HCT116 (cell line): ENCODE results near the gene TNPO1. TPM values are rescaled to one million over a fixed set of nuclear protein-coding genes. Genes with fewer than 3 reads are reported as not detected.

Experiments used
- ATAC-seq: fragments of 200-7000 bp; cut with Tn5 transposase; 2 replicates; pipeline ENCODE4 v1.9.1; 2020; ENCODE audit warnings: mild to moderate bottlenecking, moderate library complexity
- BruUV-seq: library from RNA; stranded (reverse); fragments of 400-500 nt; replicated peaks from 2 replicates; lab custom pipeline; 2021; lab: Mats Ljungman, UMichigan
- CTCF ChIA-PET: fragments of 300-600 bp; sonication (Branson Sonifier 250); formaldehyde crosslinking; loops from one replicate; lab custom pipeline; 2021; ENCODE audit warnings: antibody characterized with exemption; lab: Charles Lee
- POLR2A ChIA-PET: fragments of 300-600, 350-600 bp; sonication (Branson Sonifier 250); formaldehyde crosslinking; loops from one replicate; lab custom pipeline; 2021; ENCODE audit warnings: antibody characterized with exemption; lab: Charles Lee
- RAD21 ChIA-PET, 2 experiments: fragments of 300-600 bp; sonication (Branson Sonifier 250); formaldehyde crosslinking; loops; one replicate each; lab custom pipeline; 2023; ENCODE audit warnings: low total read pairs in 2 of 2; ENCODE audit not compliant: uncharacterized antibody in 2 of 2, unreplicated experiment in 2 of 2, low non-redundant PET in 1 of 2; lab: Charles Lee
- DNase-seq: peaks from one replicate; pipeline ENCODE4 v3.0.0-alpha.2; 2010; ENCODE audit warnings: low read depth, low spot score
- H2AFZ ChIP-seq: fragments of 200-600 bp; shearing (Covaris generic), sonication (generic); 2 replicates; pipeline ENCODE4 v1.6.1; 2017; ENCODE audit warnings: low read depth, mixed run types, mixed read lengths, antibody characterized with exemption, low read length; ENCODE audit not compliant: poor library complexity, severe bottlenecking
- H3K27ac ChIP-seq: 2 replicates; pipeline ENCODE4 v1.5.1; 2012; ENCODE audit warnings: low read depth, low read length
- H3K27me3 ChIP-seq: fragments of 200-600 bp; sonication (generic); 2 replicates; pipeline ENCODE4 v1.6.1; 2016; ENCODE audit warnings: mixed run types, low read length, mixed read lengths; ENCODE audit not compliant: insufficient read depth
- H3K36me3 ChIP-seq, 2 experiments: fragments of 200-500 bp in 1 of 2; fragments of 200-600 bp in 1 of 2; sonication (Bioruptor generic) in 1 of 2; sonication (generic) in 1 of 2; 2 replicates each; pipeline versions ENCODE4 v1.5.1 to v1.6.1; 2014 to 2016; ENCODE audit warnings: low read length in 2 of 2, inconsistent platforms in 1 of 2, mixed read lengths in 1 of 2, mixed run types in 1 of 2; ENCODE audit not compliant: insufficient read depth in 2 of 2, control insufficient read depth in 1 of 2
- H3K4me1 ChIP-seq, 2 experiments: fragments of 200-600 bp in 1 of 2; sonication (generic) in 1 of 2; 2 replicates each; pipeline versions ENCODE4 v1.5.1 to v1.6.1; 2012 to 2017; ENCODE audit warnings: low read length in 2 of 2, inconsistent platforms in 1 of 2, mild to moderate bottlenecking in 1 of 2, mixed read lengths in 1 of 2, mixed run types in 1 of 2, moderate library complexity in 1 of 2; ENCODE audit not compliant: insufficient read depth in 2 of 2, control insufficient read depth in 1 of 2
- H3K4me2 ChIP-seq: fragments of 200-600 bp; sonication (generic); 2 replicates; pipeline ENCODE4 v1.6.1; 2017; ENCODE audit warnings: mixed run types, low read length, mixed read lengths
- H3K4me3 ChIP-seq, 2 experiments: fragments of 200-600 bp in 1 of 2; sonication (generic) in 1 of 2; replicated peaks in 1 of 2; 2 replicates each; pipeline ENCODE4 v1.5.1; 2011 to 2016; ENCODE audit warnings: low read length in 2 of 2, control low read depth in 1 of 2, low read depth in 1 of 2, mild to moderate bottlenecking in 1 of 2, mixed read lengths in 1 of 2, mixed run types in 1 of 2
- H3K79me2 ChIP-seq: fragments of 200-600 bp; sonication (generic); 2 replicates; pipeline ENCODE4 v1.6.1; 2017; ENCODE audit warnings: mild to moderate bottlenecking, mixed run types, low read length, moderate library complexity, mixed read lengths; ENCODE audit not compliant: insufficient read depth
- H3K9ac ChIP-seq: fragments of 200-600 bp; sonication (generic); 2 replicates; pipeline ENCODE4 v1.6.1; 2016; ENCODE audit warnings: low read length, mixed read lengths
- H3K9me2 ChIP-seq: fragments of 200-600 bp; sonication (generic), shearing (Covaris generic); 2 replicates; pipeline ENCODE4 v1.6.1; 2017; ENCODE audit warnings: mixed run types, mild to moderate bottlenecking, moderate library complexity; ENCODE audit not compliant: insufficient read depth
- H3K9me3 ChIP-seq, 2 experiments: fragments of 200-500 bp in 1 of 2; fragments of 200-600 bp in 1 of 2; sonication (Bioruptor generic) in 1 of 2; sonication (generic) in 1 of 2; 2 replicates each; pipeline ENCODE4 v1.6.1; 2014 to 2017; ENCODE audit warnings: low read length in 2 of 2, mixed read lengths in 2 of 2, inconsistent platforms in 1 of 2, low read depth in 1 of 2, mild to moderate bottlenecking in 1 of 2, mixed run types in 1 of 2, moderate library complexity in 1 of 2; ENCODE audit not compliant: control insufficient read depth in 1 of 2, insufficient read depth in 1 of 2
- H4K20me1 ChIP-seq: fragments of 200-600 bp; sonication (generic), shearing (Covaris generic); 2 replicates; pipeline ENCODE4 v1.6.1; 2017; ENCODE audit warnings: mixed run types, mild to moderate bottlenecking, moderate library complexity; ENCODE audit not compliant: insufficient read depth
- CBX3 ChIP-seq: IDR thresholded peaks from 2 replicates; pipeline ENCODE4 v1.6.1; 2012; ENCODE audit warnings: low read depth
- EZH2phosphoT487 ChIP-seq: fragments of 200-600 bp; IDR thresholded peaks from 2 replicates; pipeline ENCODE4 v1.6.1; 2018; ENCODE audit warnings: antibody characterized with exemption, borderline replicate concordance
- FOSL1 ChIP-seq: IDR thresholded peaks from 2 replicates; pipeline ENCODE4 v1.6.1; 2012; ENCODE audit warnings: low read depth
- JUND ChIP-seq: IDR thresholded peaks from 2 replicates; pipeline ENCODE4 v1.6.1; 2012
- MAX ChIP-seq: IDR thresholded peaks from 2 replicates; pipeline ENCODE4 v1.6.1; 2012
- POLR2A ChIP-seq: IDR thresholded peaks from 2 replicates; pipeline ENCODE4 v1.7.0; 2011; ENCODE audit warnings: borderline replicate concordance; ENCODE audit not compliant: insufficient read depth, insufficient read length; ENCODE audit errors: extremely low read depth
- RAD21 ChIP-seq: IDR thresholded peaks from 2 replicates; pipeline ENCODE4 v1.6.1; 2012; ENCODE audit warnings: low read depth, mild to moderate bottlenecking
- SRF ChIP-seq: IDR thresholded peaks from 2 replicates; pipeline ENCODE4 v1.6.1; 2012; ENCODE audit warnings: low read depth
- YY1 ChIP-seq: IDR thresholded peaks from 2 replicates; pipeline ENCODE4 v1.6.1; 2011; ENCODE audit warnings: low read length, low read depth, moderate library complexity, mild to moderate bottlenecking; ENCODE audit not compliant: insufficient replicate concordance; ENCODE audit errors: extremely low read depth
- ZNF274 ChIP-seq: fragments of 200-500 bp; sonication (Bioruptor generic); IDR thresholded peaks from 2 replicates; pipeline ENCODE4 v1.6.1; 2014; ENCODE audit warnings: mild to moderate bottlenecking, low read depth, low read length, inconsistent platforms
- intact Hi-C: fragments of 100-400 bp; cut with micrococcal nuclease; formaldehyde crosslinking; loops from 2 replicates; pipeline ENCODE4 v1.10.0; 2022
- total RNA-seq: library from RNA; stranded (reverse); gene quantifications from one replicate; pipeline ENCODE4 v1.2.1, GENCODE V29; 2021; ENCODE audit not compliant: unreplicated experiment
- TF ChIP-seq, protein P1 (sequence below): IDR thresholded peaks from 2 replicates; pipeline ENCODE4 v1.6.1; 2012; ENCODE audit warnings: low read depth

Gene TNPO1
- total RNA-seq, 1 experiment from 2014 or later = 104 TPM

DNA sequence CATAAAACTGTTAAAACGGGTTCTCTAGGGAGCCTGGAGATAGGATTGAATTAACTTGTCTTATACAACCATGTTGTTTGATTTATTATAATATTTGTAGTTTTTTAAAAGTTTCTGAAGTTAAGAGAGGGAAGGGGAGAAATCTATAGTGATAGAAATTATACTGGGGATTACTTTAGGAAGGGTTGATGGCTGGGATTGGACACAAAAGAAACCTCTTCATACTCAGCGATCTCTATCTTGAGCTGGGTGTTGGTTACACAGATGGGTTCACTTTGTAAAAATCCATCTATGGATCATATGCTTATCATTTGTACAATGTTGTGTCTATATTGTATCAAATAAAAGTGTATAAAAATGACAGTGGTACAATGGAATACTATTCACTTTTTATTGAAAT, 30.0 kb downstream of the TNPO1 start:
- Histone ChIP-seq H2AFZ (no peak overlapping the region), H3K79me2 (peaks cover 40% of the 10 kb centered on the region), H3K4me2 (no peak overlapping the region), H3K9me2 (no peaks in the 10 kb centered on the region), H3K9me3 (no peaks in the 10 kb centered on the region), H3K27me3 (no peaks in the 10 kb centered on the region), H3K9ac (no peak overlapping the region), H3K4me3 (no peak overlapping the region), H3K4me1 (peaks cover 19 to 39% of the 10 kb centered on the region in 2 experiments), H4K20me1 (0 out of 2 replicates have a peak, but pooled peaks cover 8% of the 10 kb centered on the region), H3K27ac (no peak overlapping the region), H3K36me3 (peaks cover 5 to 9% of the 10 kb centered on the region in 2 experiments; a peak in 2 of 4 replicates)
- ChIA-PET POLR2A (no interaction called here), RAD21 (no interaction called here), CTCF (no interaction called here)
- TF ChIP-seq FOSL1 = no peak
- no peak for TF ChIP-seq ZNF274
- no peak for ATAC-seq
- no peak for DNase-seq
- intact Hi-C loops = no loop called here
- no TSS peak for BruUV-seq

- Histone ChIP-seq H3K9ac (peak overlapping the region; percentile 90), H3K9me2 (no peaks in the 10 kb centered on the region), H3K4me1 (peaks cover 14 to 31% of the 10 kb centered on the region in 2 experiments), H3K79me2 (peaks cover 49% of the 10 kb centered on the region), H4K20me1 (peaks cover 18% of the 10 kb centered on the region; the same call in 1 of the 2 replicates), H3K27me3 (no peaks in the 10 kb centered on the region), H3K4me2 (peak overlapping the region; percentile 63), H3K4me3 (peak overlapping the region; percentile 74 to 77), H2AFZ (no peak overlapping the region), H3K9me3 (no peaks in the 10 kb centered on the region), H3K36me3 (peaks cover 6 to 17% of the 10 kb centered on the region in 2 experiments; a peak in 2 of 4 replicates), H3K27ac (no peak overlapping the region)
- intact Hi-C loops = no loop called here
- ChIA-PET CTCF (no interaction called here), RAD21 (no interaction called here), POLR2A (no interaction called here)
- DNase-seq (no peak), ATAC-seq (no peak)
- TF ChIP-seq EZH2phosphoT487 (no peak), YY1 (no peak), RAD21 (no peak), MAX (no peak), FOSL1 (no peak), SRF (no peak), JUND (no peak), CBX3 (no peak), POLR2A (no peak)
- TF ChIP-seq, protein P1, sequence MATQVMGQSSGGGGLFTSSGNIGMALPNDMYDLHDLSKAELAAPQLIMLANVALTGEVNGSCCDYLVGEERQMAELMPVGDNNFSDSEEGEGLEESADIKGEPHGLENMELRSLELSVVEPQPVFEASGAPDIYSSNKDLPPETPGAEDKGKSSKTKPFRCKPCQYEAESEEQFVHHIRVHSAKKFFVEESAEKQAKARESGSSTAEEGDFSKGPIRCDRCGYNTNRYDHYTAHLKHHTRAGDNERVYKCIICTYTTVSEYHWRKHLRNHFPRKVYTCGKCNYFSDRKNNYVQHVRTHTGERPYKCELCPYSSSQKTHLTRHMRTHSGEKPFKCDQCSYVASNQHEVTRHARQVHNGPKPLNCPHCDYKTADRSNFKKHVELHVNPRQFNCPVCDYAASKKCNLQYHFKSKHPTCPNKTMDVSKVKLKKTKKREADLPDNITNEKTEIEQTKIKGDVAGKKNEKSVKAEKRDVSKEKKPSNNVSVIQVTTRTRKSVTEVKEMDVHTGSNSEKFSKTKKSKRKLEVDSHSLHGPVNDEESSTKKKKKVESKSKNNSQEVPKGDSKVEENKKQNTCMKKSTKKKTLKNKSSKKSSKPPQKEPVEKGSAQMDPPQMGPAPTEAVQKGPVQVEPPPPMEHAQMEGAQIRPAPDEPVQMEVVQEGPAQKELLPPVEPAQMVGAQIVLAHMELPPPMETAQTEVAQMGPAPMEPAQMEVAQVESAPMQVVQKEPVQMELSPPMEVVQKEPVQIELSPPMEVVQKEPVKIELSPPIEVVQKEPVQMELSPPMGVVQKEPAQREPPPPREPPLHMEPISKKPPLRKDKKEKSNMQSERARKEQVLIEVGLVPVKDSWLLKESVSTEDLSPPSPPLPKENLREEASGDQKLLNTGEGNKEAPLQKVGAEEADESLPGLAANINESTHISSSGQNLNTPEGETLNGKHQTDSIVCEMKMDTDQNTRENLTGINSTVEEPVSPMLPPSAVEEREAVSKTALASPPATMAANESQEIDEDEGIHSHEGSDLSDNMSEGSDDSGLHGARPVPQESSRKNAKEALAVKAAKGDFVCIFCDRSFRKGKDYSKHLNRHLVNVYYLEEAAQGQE = no peak
- no TSS peak for BruUV-seq
Observed at GRCh38 chr5:72847439-72847838, 31.0 kb downstream of the TNPO1 start.
